Mesothelial cell of epicardium (in vitro differentiated cells): Measurements from ENCODE around the gene EFNB1. TPM values are rescaled to one million over a fixed set of nuclear protein-coding genes. Genes with fewer than 3 reads are reported as not detected.

Experiments used
- DNase-seq, 2 experiments: peaks; one replicate each; pipeline ENCODE4 v3.0.0; 2021; ENCODE audit warnings: low spot score in 2 of 2; ENCODE audit not compliant: unreplicated experiment in 2 of 2
- H3K27ac Mint-ChIP-seq: 2 replicates; pipeline ENCODE4 v1.8.0; 2021; ENCODE audit warnings: mixed read lengths
- H3K27me3 Mint-ChIP-seq: 2 replicates; pipeline ENCODE4 v1.8.0; 2021; ENCODE audit warnings: low read depth, mixed read lengths
- H3K36me3 Mint-ChIP-seq: 2 replicates; pipeline ENCODE4 v1.8.0; 2021; ENCODE audit warnings: mixed read lengths
- H3K4me1 Mint-ChIP-seq: 2 replicates; pipeline ENCODE4 v1.8.0; 2021; ENCODE audit warnings: mixed read lengths
- H3K4me3 Mint-ChIP-seq: 2 replicates; pipeline ENCODE4 v1.8.0; 2021; ENCODE audit warnings: mild to moderate bottlenecking, moderate library complexity, mixed read lengths
- H3K9me3 Mint-ChIP-seq: 2 replicates; pipeline ENCODE4 v1.8.0; 2021; ENCODE audit warnings: mixed read lengths
- CTCF ChIP-seq: fragments of 200-600 bp; sonication (generic); IDR thresholded peaks from one replicate; pipeline ENCODE4 v1.5.0; 2021; ENCODE audit warnings: antibody characterized with exemption; ENCODE audit not compliant: unreplicated experiment
- total RNA-seq: library from RNA; stranded (reverse); gene quantifications from 3 replicates; pipeline ENCODE4 v1.2.1, GENCODE V29; 2021

EFNB1 gene
- total RNA-seq, 1 donor from 2014 or later, result 71.6 TPM

GRCh38 chrX:68878977-68879645, 50.3 kb downstream of the EFNB1 start:
- DNase-seq, result no peak
- Mint-ChIP-seq H3K4me1 (peaks cover 6% of the 10 kb centered on the region), H3K4me3 (no peak overlapping the region), H3K27ac (no peak overlapping the region), H3K9me3 (peaks cover 5% of the 10 kb centered on the region), H3K27me3 (no peaks in the 10 kb centered on the region), H3K36me3 (no peaks in the 10 kb centered on the region)
- TF ChIP-seq CTCF, result no peak

DNA sequence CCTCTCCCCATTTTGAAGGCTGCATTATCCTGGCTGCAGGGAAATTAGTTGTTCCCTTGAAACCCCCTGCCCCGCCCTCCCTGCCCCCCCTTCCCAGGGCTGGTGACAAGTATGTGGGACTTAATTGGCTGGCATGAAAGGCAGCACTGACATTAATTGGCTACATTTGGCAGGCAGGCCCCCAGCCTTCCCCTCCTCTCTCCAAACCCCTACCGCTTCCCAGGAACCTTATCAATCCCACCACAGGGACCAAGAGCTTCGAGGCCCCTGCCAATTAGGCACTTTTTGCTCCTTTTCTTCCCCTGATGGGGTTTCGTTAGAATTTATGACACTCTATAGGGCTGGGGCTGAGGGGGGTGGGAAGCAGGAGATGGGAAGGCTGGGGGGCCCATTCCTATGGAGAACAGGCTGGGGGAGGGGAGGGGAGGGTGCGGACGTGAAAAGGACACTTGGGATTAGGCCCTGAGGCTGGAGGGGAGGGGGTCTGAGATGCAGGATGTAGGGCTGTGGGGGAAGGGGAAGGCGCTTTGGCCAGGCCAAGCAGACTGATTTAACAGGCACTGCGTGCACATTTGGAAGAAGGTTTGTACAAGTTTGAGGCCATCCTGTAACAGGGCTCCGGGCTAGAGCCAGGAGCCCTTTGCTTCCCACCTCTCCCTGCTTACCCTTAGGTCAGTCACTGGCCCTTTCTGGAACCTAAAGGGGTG, 52.2 kb downstream of the EFNB1 start:
- H3K27ac Mint-ChIP-seq, result peak overlapping the region; percentile 12
- H3K9me3 Mint-ChIP-seq, result no peaks in the 10 kb centered on the region
- DNase-seq, result no peak
- H3K4me1 Mint-ChIP-seq, result peaks cover 6% of the 10 kb centered on the region
- H3K4me3 Mint-ChIP-seq, result no peak overlapping the region
- no peak for TF ChIP-seq CTCF
- no peaks in the 10 kb centered on the region for H3K36me3 Mint-ChIP-seq
- no peaks in the 10 kb centered on the region for H3K27me3 Mint-ChIP-seq

GRCh38 chrX:68881911-68882310, 53.1 kb downstream of the EFNB1 start:
- TF ChIP-seq CTCF, result no peak
- no peaks in the 10 kb centered on the region for H3K9me3 Mint-ChIP-seq
- no peak overlapping the region for H3K4me3 Mint-ChIP-seq
- H3K27ac Mint-ChIP-seq, result no peak overlapping the region
- peaks cover 6% of the 10 kb centered on the region for H3K4me1 Mint-ChIP-seq
- no peak for DNase-seq
- H3K36me3 Mint-ChIP-seq, result no peaks in the 10 kb centered on the region
- no peaks in the 10 kb centered on the region for H3K27me3 Mint-ChIP-seq

GRCh38 chrX:68883800-68884199, 55.0 kb downstream of the EFNB1 start:
- Mint-ChIP-seq H3K27ac (no peak overlapping the region), H3K4me1 (peaks cover 6% of the 10 kb centered on the region), H3K9me3 (no peaks in the 10 kb centered on the region), H3K4me3 (no peak overlapping the region), H3K27me3 (no peaks in the 10 kb centered on the region), H3K36me3 (no peaks in the 10 kb centered on the region)
- TF ChIP-seq CTCF, result no peak
- DNase-seq, result no peak

- Mint-ChIP-seq H3K4me3 (no peak overlapping the region), H3K36me3 (no peaks in the 10 kb centered on the region), H3K27ac (no peak overlapping the region), H3K9me3 (peaks cover 6% of the 10 kb centered on the region), H3K4me1 (peaks cover 17% of the 10 kb centered on the region), H3K27me3 (no peaks in the 10 kb centered on the region)
- no peak for DNase-seq
- TF ChIP-seq CTCF, result no peak
These were observed 60.4 kb downstream of the EFNB1 start for GRCh38 chrX:68889249-68889648.

Other genes with a start within 250 kb of the EFNB1 start
- gene STARD8, start 181.4 kb upstream of the EFNB1 start, total RNA-seq, result 6.3 to 7.1 TPM (median 6.4 TPM) in 3 replicates